Neuronal stem cell (in vitro differentiated cells): Measurements from ENCODE around the gene SLC12A9.

Experiments used
- DNase-seq: peaks from one replicate; pipeline ENCODE4 v3.0.0-alpha.2; 2013; ENCODE audit warnings: low spot score
- H2AFZ ChIP-seq: one replicate; pipeline ENCODE4 v1.6.1; 2013; ENCODE audit warnings: mild to moderate bottlenecking, low read length, inconsistent platforms
- H2AK5ac ChIP-seq: 2 replicates; pipeline ENCODE4 v1.6.1; 2013; ENCODE audit warnings: low read depth, mild to moderate bottlenecking, inconsistent platforms, low read length, moderate library complexity, mixed read lengths
- H2BK120ac ChIP-seq: 2 replicates; pipeline ENCODE4 v1.6.1; 2013; ENCODE audit warnings: low read depth, mild to moderate bottlenecking, inconsistent platforms, low read length, moderate library complexity, mixed read lengths
- H2BK12ac ChIP-seq: one replicate; pipeline ENCODE4 v1.6.1; 2013; ENCODE audit warnings: low read length, inconsistent platforms
- H2BK15ac ChIP-seq: 2 replicates; pipeline ENCODE4 v1.6.1; 2013; ENCODE audit warnings: mild to moderate bottlenecking, low read length, inconsistent platforms, mixed read lengths
- H2BK5ac ChIP-seq: one replicate; pipeline ENCODE4 v1.6.1; 2013; ENCODE audit warnings: inconsistent platforms, mild to moderate bottlenecking, low read length, moderate library complexity
- H3K14ac ChIP-seq: one replicate; pipeline ENCODE4 v1.6.1; 2013; ENCODE audit warnings: low read length, inconsistent platforms
- H3K18ac ChIP-seq: 2 replicates; pipeline ENCODE4 v1.6.1; 2013; ENCODE audit warnings: low read length, inconsistent platforms
- H3K23ac ChIP-seq: 2 replicates; pipeline ENCODE4 v1.6.1; 2013; ENCODE audit warnings: low read depth, mild to moderate bottlenecking, mixed read lengths, low read length, inconsistent platforms; ENCODE audit not compliant: poor library complexity
- H3K27ac ChIP-seq: replicated peaks from 3 replicates; pipeline ENCODE4 v1.5.1; 2013; ENCODE audit warnings: low read length, inconsistent platforms
- H3K27me3 ChIP-seq, 3 experiments: 2 replicates each; pipeline ENCODE4 v1.6.1; 2013; ENCODE audit warnings: low read length in 3 of 3, mild to moderate bottlenecking in 2 of 3, inconsistent platforms in 1 of 3, low read depth in 1 of 3, mixed read lengths in 1 of 3, moderate library complexity in 1 of 3; ENCODE audit not compliant: control insufficient read depth in 3 of 3, insufficient read depth in 3 of 3
- H3K36me3 ChIP-seq, 2 donors: replicated peaks in 1 of 2; 2 replicates each; pipeline ENCODE4 v1.6.1; 2013; ENCODE audit warnings: low read length in 2 of 2; ENCODE audit not compliant: control insufficient read depth in 2 of 2, insufficient read depth in 2 of 2
- H3K4ac ChIP-seq: 2 replicates; pipeline ENCODE4 v1.6.1; 2013; ENCODE audit warnings: inconsistent platforms, mild to moderate bottlenecking, low read length, moderate library complexity
- H3K4me1 ChIP-seq, 2 donors: 1 replicate in 1 of 2; 2 replicates in 1 of 2; pipeline ENCODE4 v1.6.1; 2013; ENCODE audit warnings: low read length in 2 of 2, low read depth in 1 of 2; ENCODE audit not compliant: control insufficient read depth in 2 of 2, insufficient read depth in 1 of 2
- H3K4me2 ChIP-seq: one replicate; pipeline ENCODE4 v1.6.1; 2013; ENCODE audit warnings: mild to moderate bottlenecking, low read length, inconsistent platforms; ENCODE audit not compliant: insufficient read depth, poor library complexity, severe bottlenecking
- H3K4me3 ChIP-seq, 2 donors: 2 replicates each; pipeline ENCODE4 v1.5.1; 2013; ENCODE audit warnings: low read length in 2 of 2, mild to moderate bottlenecking in 2 of 2, inconsistent platforms in 1 of 2, moderate library complexity in 1 of 2
- H3K79me1 ChIP-seq: one replicate; pipeline ENCODE4 v1.6.1; 2013; ENCODE audit warnings: low read depth, mild to moderate bottlenecking, inconsistent platforms, low read length, moderate library complexity
- H3K9ac ChIP-seq: one replicate; pipeline ENCODE4 v1.6.1; 2013; ENCODE audit warnings: mild to moderate bottlenecking, low read depth, low read length, inconsistent platforms; ENCODE audit not compliant: poor library complexity
- H3K9me3 ChIP-seq, 2 donors: replicated peaks in 1 of 2; 2 replicates each; pipeline versions ENCODE3 to v1.6.1; 2013; ENCODE audit warnings: low read length in 2 of 2, mild to moderate bottlenecking in 2 of 2, inconsistent platforms in 1 of 2, low read depth in 1 of 2, mixed read lengths in 1 of 2, moderate library complexity in 1 of 2; ENCODE audit not compliant: control insufficient read depth in 2 of 2, insufficient read depth in 1 of 2
- H4K8ac ChIP-seq: one replicate; pipeline ENCODE4 v1.6.1; 2013; ENCODE audit warnings: low read depth, mild to moderate bottlenecking, inconsistent platforms, low read length, moderate library complexity
- H4K91ac ChIP-seq: one replicate; pipeline ENCODE4 v1.6.1; 2013; ENCODE audit warnings: low read length, low read depth, mild to moderate bottlenecking, inconsistent platforms; ENCODE audit not compliant: poor library complexity
- WGBS, 2 donors: extraction: QIAGEN DNeasy Blood & Tissue Kit; methylation state at CpG; one replicate each; pipeline ENCODE4 v1.1.7; 2013; ENCODE audit warnings: missing lambda C conversion rate in 2 of 2, mixed read lengths in 1 of 2; ENCODE audit not compliant: insufficient read length in 2 of 2, insufficient replicate concordance in 1 of 2; ENCODE audit errors: extremely low coverage in 2 of 2; 5-methylcytosine and 5-hydroxymethylcytosine counted together

The SLC12A9 gene

DNA sequence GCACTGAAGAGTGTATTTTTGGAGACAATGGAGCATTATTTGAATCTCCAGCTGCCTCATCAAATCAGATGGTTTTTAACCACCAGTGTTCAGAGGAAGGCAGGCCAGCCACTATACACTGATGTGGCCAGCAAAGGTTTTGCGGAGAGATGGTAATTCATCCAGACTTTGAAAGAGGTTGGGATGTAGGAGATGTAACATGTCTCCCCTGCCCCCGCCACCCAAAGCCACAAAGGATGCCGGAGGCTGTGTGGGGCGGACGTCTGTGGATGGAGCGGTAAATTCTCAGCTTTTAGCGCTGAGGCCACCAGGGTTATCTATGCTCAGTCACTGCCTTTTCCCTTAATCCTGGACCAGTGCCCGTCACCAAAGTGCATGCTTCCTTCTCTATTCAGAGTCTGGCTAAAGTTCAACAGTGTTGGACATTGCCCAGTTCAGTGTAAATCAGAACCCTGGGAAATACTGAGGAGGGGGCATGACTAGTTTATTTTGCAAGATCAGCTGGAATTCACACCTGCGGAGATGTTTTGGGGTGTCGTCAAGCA is 11.0 kb downstream of the SLC12A9 start:
- Histone ChIP-seq H2AFZ (no peak overlapping the region), H2BK120ac (no peak overlapping the region), H4K8ac (no peak overlapping the region), H3K4me2 (no peak overlapping the region), H3K9me3 (no peaks in the 10 kb centered on the region), H3K4me3 (no peak overlapping the region), H3K23ac (no peak overlapping the region), H3K27ac (no peak overlapping the region), H3K79me1 (peaks cover 15% of the 10 kb centered on the region), H3K18ac (no peak overlapping the region), H3K9ac (no peak overlapping the region), H4K91ac (no peak overlapping the region), H3K36me3 (peaks cover 9 to 19% of the 10 kb centered on the region in 2 donors), H2BK15ac (no peak overlapping the region), H3K4me1 (peaks cover 11 to 13% of the 10 kb centered on the region in 2 donors), H3K27me3 (no peaks in the 10 kb centered on the region), H2BK12ac (no peak overlapping the region), H2AK5ac (no peak overlapping the region), H3K4ac (no peak overlapping the region), H3K14ac (no peak overlapping the region), H2BK5ac (no peak overlapping the region)
- no CpG with 5 or more reads among the region's 10 CpGs for WGBS, 2 donors
- DNase-seq = no peak

DNA sequence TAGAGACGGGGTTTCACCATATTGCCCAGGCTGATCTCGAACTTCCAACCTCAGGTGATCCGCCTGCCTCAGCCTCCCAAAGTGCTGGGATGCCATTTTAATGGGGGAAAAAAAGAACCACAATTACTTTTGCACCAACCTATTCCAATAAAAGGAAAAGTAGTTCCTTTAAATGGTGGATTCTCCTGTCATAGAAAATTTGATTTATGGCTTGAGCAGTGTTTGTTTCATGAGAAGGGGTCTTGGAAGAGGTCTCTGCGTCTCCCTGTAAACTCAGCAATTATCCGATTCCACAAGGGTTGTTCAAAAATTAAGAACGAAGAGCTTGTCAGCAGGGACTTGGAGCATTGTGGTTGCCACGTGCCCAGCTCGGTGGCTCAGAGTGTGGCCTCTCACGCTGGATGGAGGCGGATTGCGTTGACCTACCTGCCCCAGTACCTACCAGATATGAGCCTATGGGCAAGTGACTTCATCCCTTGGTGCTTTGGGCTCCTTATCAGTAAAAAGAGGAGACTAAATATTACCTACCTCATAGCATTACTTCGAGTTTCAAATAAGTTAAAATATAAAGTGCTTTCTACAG is 11.8 kb downstream of the SLC12A9 start:
- H2BK12ac ChIP-seq = no peak overlapping the region
- H2AK5ac ChIP-seq = no peak overlapping the region
- no peak overlapping the region for H3K9ac ChIP-seq
- no peak overlapping the region for H2BK5ac ChIP-seq
- H3K14ac ChIP-seq = no peak overlapping the region
- H3K9me3 ChIP-seq = no peaks in the 10 kb centered on the region
- H3K36me3 ChIP-seq = peaks cover 9 to 26% of the 10 kb centered on the region in 2 donors
- no peak overlapping the region for H3K4me3 ChIP-seq
- H4K8ac ChIP-seq = no peak overlapping the region
- no peak overlapping the region for H2AFZ ChIP-seq
- WGBS, 2 donors = no CpG with 5 or more reads among the region's 12 CpGs
- H3K27me3 ChIP-seq = no peaks in the 10 kb centered on the region
- no peak overlapping the region for H2BK120ac ChIP-seq
- no peak for DNase-seq
- peaks cover 11 to 13% of the 10 kb centered on the region in 2 donors for H3K4me1 ChIP-seq
- H3K79me1 ChIP-seq = peaks cover 19% of the 10 kb centered on the region
- H4K91ac ChIP-seq = no peak overlapping the region
- no peak overlapping the region for H3K4ac ChIP-seq
- no peak overlapping the region for H3K23ac ChIP-seq
- H3K27ac ChIP-seq = no peak overlapping the region
- no peak overlapping the region for H2BK15ac ChIP-seq
- H3K18ac ChIP-seq = no peak overlapping the region
- H3K4me2 ChIP-seq = no peak overlapping the region

DNA sequence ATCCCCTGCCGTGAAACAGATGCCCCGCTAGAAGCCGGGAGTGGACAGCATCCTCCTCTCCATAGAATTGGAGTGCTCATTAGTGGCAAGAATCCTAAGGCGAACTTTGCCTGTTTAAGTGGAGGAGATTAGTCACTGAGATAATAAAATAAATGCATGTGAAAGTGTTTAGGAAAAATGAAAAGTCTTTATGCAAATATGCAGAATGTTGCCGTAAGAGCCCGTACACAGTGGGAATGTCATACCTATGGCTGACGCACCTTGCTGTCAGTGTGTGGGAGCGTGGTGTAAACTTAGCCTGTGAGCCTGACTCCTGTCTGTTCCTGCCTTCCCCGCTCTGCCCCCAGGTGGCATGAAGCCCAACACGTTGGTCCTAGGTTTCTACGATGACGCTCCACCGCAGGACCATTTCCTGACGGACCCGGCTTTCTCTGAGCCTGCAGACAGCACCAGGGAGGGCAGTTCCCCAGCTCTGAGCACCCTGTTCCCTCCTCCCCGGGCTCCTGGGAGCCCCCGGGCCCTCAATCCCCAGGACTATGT is 12.9 kb downstream of the SLC12A9 start:
- no peak for DNase-seq
- no peak overlapping the region for H3K4ac ChIP-seq
- WGBS, 2 donors = no CpG with 5 or more reads among the region's 17 CpGs

DNA sequence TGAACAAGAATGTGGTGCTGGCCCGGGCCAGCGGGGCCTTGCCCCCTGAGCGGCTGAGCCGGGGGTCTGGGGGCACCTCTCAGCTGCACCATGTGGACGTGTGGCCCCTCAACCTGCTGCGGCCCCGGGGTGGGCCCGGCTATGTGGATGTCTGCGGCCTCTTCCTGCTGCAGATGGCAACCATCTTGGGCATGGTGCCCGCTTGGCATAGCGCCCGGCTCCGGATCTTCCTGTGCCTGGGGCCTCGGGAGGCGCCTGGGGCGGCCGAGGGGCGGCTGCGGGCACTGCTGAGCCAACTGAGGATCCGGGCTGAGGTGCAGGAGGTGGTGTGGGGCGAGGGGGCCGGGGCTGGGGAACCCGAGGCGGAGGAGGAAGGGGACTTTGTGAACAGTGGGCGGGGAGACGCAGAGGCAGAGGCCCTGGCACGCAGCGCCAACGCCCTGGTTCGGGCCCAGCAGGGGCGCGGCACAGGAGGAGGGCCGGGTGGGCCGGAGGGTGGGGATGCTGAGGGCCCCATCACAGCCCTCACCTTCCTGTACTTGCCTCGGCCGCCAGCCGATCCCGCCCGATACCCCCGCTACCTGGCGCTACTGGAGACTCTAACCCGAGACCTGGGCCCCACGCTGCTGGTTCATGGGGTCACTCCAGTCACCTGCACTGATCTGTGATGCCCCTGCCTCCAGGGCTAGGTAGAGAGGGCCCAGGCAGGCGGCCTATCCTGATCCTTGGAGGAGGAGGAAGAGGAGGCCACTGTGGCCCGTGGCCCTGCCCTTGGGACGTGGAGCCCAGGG is 13.6 kb downstream of the SLC12A9 start:
- Histone ChIP-seq H3K4me3 (peak overlapping the region in 1 of 2 donors; percentile 93), H3K4ac (peak overlapping the region; percentile 66), H2AFZ (peak overlapping the region; percentile 99), H3K79me1 (peaks cover 17% of the 10 kb centered on the region), H3K4me2 (peak overlapping the region; percentile 89), H3K27me3 (no peaks in the 10 kb centered on the region), H2AK5ac (peak overlapping the region; percentile 100), H4K8ac (peak overlapping the region; percentile 82), H3K18ac (peak overlapping the region; percentile 99), H2BK15ac (peak overlapping the region; percentile 99), H3K27ac (no peak overlapping the region), H2BK12ac (peak overlapping the region; percentile 100), H4K91ac (peak overlapping the region; percentile 85), H3K9ac (peak overlapping the region; percentile 81), H3K14ac (peak overlapping the region; percentile 94), H3K4me1 (peaks cover 11 to 13% of the 10 kb centered on the region in 2 donors), H3K9me3 (no peaks in the 10 kb centered on the region), H2BK5ac (peak overlapping the region; percentile 100), H3K36me3 (peaks cover 11 to 31% of the 10 kb centered on the region in 2 donors), H2BK120ac (peak overlapping the region; percentile 97), H3K23ac (peak overlapping the region; percentile 80)
- WGBS, 2 donors = no CpG with 5 or more reads among the region's 46 CpGs
- DNase-seq = no peak

More for the DNA sequence above, 12.9 kb downstream of the SLC12A9 start:
- Histone ChIP-seq H3K79me1 (peaks cover 17% of the 10 kb centered on the region), H2BK15ac (peak overlapping the region; percentile 99), H2AK5ac (peak overlapping the region; percentile 84), H3K4me2 (no peak overlapping the region), H2BK120ac (no peak overlapping the region), H3K4me1 (peaks cover 11 to 13% of the 10 kb centered on the region in 2 donors), H3K14ac (peak overlapping the region; percentile 21), H3K36me3 (peaks cover 8 to 30% of the 10 kb centered on the region in 2 donors), H3K27ac (no peak overlapping the region), H2BK5ac (peak overlapping the region; percentile 100), H4K91ac (no peak overlapping the region), H3K9ac (no peak overlapping the region), H2BK12ac (peak overlapping the region; percentile 75), H2AFZ (no peak overlapping the region), H3K4me3 (peak overlapping the region in 1 of 2 donors; percentile 28), H3K9me3 (no peaks in the 10 kb centered on the region), H4K8ac (peak overlapping the region; percentile 65), H3K18ac (peak overlapping the region; percentile 38), H3K23ac (no peak overlapping the region), H3K27me3 (no peaks in the 10 kb centered on the region)
